ENCODE data around the gene CEACAM18.

CEACAM18 gene

DNA sequence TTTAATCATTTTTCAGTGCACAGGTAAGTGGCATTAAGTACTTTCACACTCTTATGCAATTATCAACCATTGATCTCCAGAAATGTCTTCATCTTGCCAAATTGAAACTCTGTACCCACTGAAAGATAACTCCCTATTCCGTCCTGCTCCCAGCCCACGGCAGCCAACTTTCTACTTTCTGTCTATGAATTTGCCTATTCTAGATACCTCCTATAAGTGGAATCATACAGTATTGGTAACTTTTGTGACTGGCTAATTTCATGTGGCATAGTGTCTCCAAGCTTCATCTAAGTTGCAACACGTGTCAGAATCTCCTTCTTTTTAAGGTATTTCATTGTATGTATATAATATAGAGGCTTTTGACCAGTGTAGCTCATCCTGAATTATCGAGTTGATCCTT, 5.7 kb upstream of the CEACAM18 start:
- Histone ChIP-seq H3K36me3 (ENCODE audit: insufficient read depth, low read length) (no peaks in the 10 kb centered on the region), H3K27me3 (ENCODE audit: insufficient read depth, low read length, poor library complexity, severe bottlenecking) (no peaks in the 10 kb centered on the region), H3K4me1 (ENCODE audit: insufficient read depth, low read length, poor library complexity, severe bottlenecking) (peaks cover 21% of the 10 kb centered on the region), H3K4me3 (ENCODE audit: low read length, poor library complexity, severe bottlenecking) (no peak overlapping the region), H3F3A (ENCODE audit: low read depth) (peaks cover 2% of the 10 kb centered on the region; the same call in 1 of the 2 replicates), H3K4me2 (ENCODE audit: low read depth, low read length, poor library complexity, severe bottlenecking) (no peak overlapping the region), H3K9ac (ENCODE audit: low read depth, low read length, poor library complexity, severe bottlenecking) (no peak overlapping the region), H3K79me2 (ENCODE audit: insufficient read depth, low read length) (peaks cover 16% of the 10 kb centered on the region), H3K9me2 (replicated peaks; ENCODE audit: low read depth, low read length) (no peaks in the 10 kb centered on the region), H2AFZ (ENCODE audit: low read length) (no peak overlapping the region), H4K20me1 (ENCODE audit: insufficient read depth, low read length, poor library complexity, severe bottlenecking) (no peaks in the 10 kb centered on the region), H3K9me3 (ENCODE audit: insufficient read depth, low read depth, low read length) (no peaks in the 10 kb centered on the region)
- TF ChIP-seq EZH2phosphoT487 (IDR thresholded peaks at IDR 0.05; ENCODE audit: borderline replicate concordance) = no peak

DNA sequence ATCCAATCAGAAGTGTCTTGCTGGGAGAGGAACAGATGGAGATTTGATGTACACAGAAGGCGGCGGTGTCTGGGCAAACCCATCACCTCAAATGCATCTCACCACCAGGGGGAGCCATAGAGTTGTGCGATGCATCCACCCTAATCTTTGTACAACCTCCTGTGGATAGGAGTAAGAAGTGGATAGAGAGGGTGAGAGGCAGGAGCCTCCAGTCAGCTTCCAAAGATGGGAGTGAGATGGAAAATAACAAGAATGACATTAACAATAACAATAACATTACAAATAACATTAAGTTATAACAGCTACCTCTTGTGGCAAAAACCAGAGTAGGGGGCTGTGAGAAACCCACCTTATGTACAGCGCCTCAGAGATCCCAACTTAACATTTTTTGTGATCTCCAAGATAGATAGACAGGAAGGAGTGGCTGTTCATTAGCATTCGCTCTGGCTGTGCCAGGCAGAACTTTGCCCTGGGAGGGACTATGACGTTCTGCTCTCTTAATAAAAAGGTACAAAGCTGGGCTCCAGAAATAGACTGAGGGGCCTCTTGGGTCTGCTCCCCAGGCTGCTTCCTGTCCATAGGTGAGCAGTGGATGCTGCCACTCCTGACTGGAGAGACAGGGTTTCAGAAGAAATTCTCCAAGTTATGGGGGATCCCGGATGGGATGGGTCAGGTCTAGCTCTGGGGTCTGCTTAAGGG, 5.2 kb upstream of the CEACAM18 start:
- no peaks in the 10 kb centered on the region for H4K20me1 ChIP-seq (ENCODE audit: insufficient read depth, low read length, poor library complexity, severe bottlenecking)
- no peak overlapping the region for H2AFZ ChIP-seq (ENCODE audit: low read length)
- H3F3A ChIP-seq (ENCODE audit: low read depth) = no peaks in the 10 kb centered on the region
- H3K9me3 ChIP-seq (ENCODE audit: insufficient read depth, low read depth, low read length) = no peaks in the 10 kb centered on the region
- no peak overlapping the region for H3K4me2 ChIP-seq (ENCODE audit: low read depth, low read length, poor library complexity, severe bottlenecking)
- no peak overlapping the region for H3K9ac ChIP-seq (ENCODE audit: low read depth, low read length, poor library complexity, severe bottlenecking)
- H3K27me3 ChIP-seq (ENCODE audit: insufficient read depth, low read length, poor library complexity, severe bottlenecking) = no peaks in the 10 kb centered on the region
- no peaks in the 10 kb centered on the region for H3K36me3 ChIP-seq (ENCODE audit: insufficient read depth, low read length)
- H3K4me3 ChIP-seq (ENCODE audit: low read length, poor library complexity, severe bottlenecking) = no peak overlapping the region
- peaks cover 16% of the 10 kb centered on the region for H3K4me1 ChIP-seq (ENCODE audit: insufficient read depth, low read length, poor library complexity, severe bottlenecking)
- no peak for TF ChIP-seq EZH2phosphoT487 (IDR thresholded peaks at IDR 0.05; ENCODE audit: borderline replicate concordance)
- TF ChIP-seq, protein P1, sequence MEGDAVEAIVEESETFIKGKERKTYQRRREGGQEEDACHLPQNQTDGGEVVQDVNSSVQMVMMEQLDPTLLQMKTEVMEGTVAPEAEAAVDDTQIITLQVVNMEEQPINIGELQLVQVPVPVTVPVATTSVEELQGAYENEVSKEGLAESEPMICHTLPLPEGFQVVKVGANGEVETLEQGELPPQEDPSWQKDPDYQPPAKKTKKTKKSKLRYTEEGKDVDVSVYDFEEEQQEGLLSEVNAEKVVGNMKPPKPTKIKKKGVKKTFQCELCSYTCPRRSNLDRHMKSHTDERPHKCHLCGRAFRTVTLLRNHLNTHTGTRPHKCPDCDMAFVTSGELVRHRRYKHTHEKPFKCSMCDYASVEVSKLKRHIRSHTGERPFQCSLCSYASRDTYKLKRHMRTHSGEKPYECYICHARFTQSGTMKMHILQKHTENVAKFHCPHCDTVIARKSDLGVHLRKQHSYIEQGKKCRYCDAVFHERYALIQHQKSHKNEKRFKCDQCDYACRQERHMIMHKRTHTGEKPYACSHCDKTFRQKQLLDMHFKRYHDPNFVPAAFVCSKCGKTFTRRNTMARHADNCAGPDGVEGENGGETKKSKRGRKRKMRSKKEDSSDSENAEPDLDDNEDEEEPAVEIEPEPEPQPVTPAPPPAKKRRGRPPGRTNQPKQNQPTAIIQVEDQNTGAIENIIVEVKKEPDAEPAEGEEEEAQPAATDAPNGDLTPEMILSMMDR (conservative IDR thresholded peaks at IDR 0.05; ENCODE audit: low read length) = peak; percentile 85
- peaks cover 16% of the 10 kb centered on the region for H3K79me2 ChIP-seq (ENCODE audit: insufficient read depth, low read length)
- H3K9me2 ChIP-seq (replicated peaks; ENCODE audit: low read depth, low read length) = no peaks in the 10 kb centered on the region

DNA sequence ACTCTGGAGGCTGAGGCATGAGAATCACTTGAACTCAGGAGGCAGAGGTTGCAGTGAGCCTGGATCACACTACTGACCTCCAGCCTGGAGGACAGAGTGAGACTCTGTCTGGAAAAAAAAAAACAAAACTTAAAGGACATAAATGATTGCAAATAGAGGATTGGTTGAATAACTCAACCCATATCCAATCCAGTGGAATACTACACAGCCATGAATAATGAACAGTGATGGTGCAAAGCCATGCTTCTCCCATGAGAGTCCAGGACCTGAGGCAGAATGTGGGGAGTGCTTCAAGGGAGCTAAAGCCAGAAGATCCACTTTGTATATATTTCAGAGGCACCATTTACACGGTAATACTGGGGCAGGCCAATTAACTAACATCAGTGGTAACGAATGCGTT, 2.2 kb upstream of the CEACAM18 start:
- H3K4me3 ChIP-seq (ENCODE audit: low read length, poor library complexity, severe bottlenecking) = no peak overlapping the region
- TF ChIP-seq, protein P1 (conservative IDR thresholded peaks at IDR 0.05; ENCODE audit: low read length) = no peak
- TF ChIP-seq EZH2phosphoT487 (IDR thresholded peaks at IDR 0.05; ENCODE audit: borderline replicate concordance) = no peak
- H3K4me2 ChIP-seq (ENCODE audit: low read depth, low read length, poor library complexity, severe bottlenecking) = no peak overlapping the region
- H3K27me3 ChIP-seq (ENCODE audit: insufficient read depth, low read length, poor library complexity, severe bottlenecking) = no peaks in the 10 kb centered on the region
- H4K20me1 ChIP-seq (ENCODE audit: insufficient read depth, low read length, poor library complexity, severe bottlenecking) = no peaks in the 10 kb centered on the region
- no peaks in the 10 kb centered on the region for H3K4me1 ChIP-seq (ENCODE audit: insufficient read depth, low read length, poor library complexity, severe bottlenecking)
- no peaks in the 10 kb centered on the region for H3K79me2 ChIP-seq (ENCODE audit: insufficient read depth, low read length)
- H3K9ac ChIP-seq (ENCODE audit: low read depth, low read length, poor library complexity, severe bottlenecking) = no peak overlapping the region
- no peaks in the 10 kb centered on the region for H3F3A ChIP-seq (ENCODE audit: low read depth)
- H2AFZ ChIP-seq (ENCODE audit: low read length) = no peak overlapping the region
- H3K9me3 ChIP-seq (ENCODE audit: insufficient read depth, low read depth, low read length) = no peaks in the 10 kb centered on the region
- H3K9me2 ChIP-seq (replicated peaks; ENCODE audit: low read depth, low read length) = no peaks in the 10 kb centered on the region
- no peaks in the 10 kb centered on the region for H3K36me3 ChIP-seq (ENCODE audit: insufficient read depth, low read length)

DNA sequence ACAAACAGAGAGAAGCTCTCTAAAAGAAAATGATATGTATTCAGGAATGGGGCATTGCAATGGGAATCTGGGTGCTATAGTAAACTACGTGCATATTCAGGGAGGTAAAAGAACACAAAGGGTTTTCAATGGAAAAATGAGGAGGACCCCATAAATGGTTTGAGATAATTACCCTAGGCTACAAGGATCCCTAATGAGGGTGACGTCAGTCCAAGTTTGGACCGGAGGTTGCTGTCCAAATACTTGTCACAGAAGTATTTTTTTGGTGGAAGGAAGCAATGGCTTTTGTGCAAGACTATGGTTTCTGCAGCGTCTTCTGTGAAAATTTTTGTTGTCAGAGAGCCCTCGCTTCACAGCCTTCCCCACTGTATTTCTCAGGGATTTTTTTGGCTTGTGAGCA, 995 bp upstream of the CEACAM18 start:
- Histone ChIP-seq H4K20me1 (ENCODE audit: insufficient read depth, low read length, poor library complexity, severe bottlenecking) (no peaks in the 10 kb centered on the region), H3K4me2 (ENCODE audit: low read depth, low read length, poor library complexity, severe bottlenecking) (no peak overlapping the region), H3K9me2 (replicated peaks; ENCODE audit: low read depth, low read length) (no peaks in the 10 kb centered on the region), H3K27me3 (ENCODE audit: insufficient read depth, low read length, poor library complexity, severe bottlenecking) (no peaks in the 10 kb centered on the region), H3K9ac (ENCODE audit: low read depth, low read length, poor library complexity, severe bottlenecking) (no peak overlapping the region), H2AFZ (ENCODE audit: low read length) (no peak overlapping the region), H3K4me1 (ENCODE audit: insufficient read depth, low read length, poor library complexity, severe bottlenecking) (no peaks in the 10 kb centered on the region), H3F3A (ENCODE audit: low read depth) (no peaks in the 10 kb centered on the region), H3K36me3 (ENCODE audit: insufficient read depth, low read length) (no peaks in the 10 kb centered on the region), H3K79me2 (ENCODE audit: insufficient read depth, low read length) (no peaks in the 10 kb centered on the region), H3K4me3 (ENCODE audit: low read length, poor library complexity, severe bottlenecking) (no peak overlapping the region), H3K9me3 (ENCODE audit: insufficient read depth, low read depth, low read length) (no peaks in the 10 kb centered on the region)
- TF ChIP-seq, protein P1 (conservative IDR thresholded peaks at IDR 0.05; ENCODE audit: low read length) = no peak
- no peak for TF ChIP-seq EZH2phosphoT487 (IDR thresholded peaks at IDR 0.05; ENCODE audit: borderline replicate concordance)

Measured in Loucy (cell line).